Thyroid gland (tissue), 4 donors: ENCODE data around the gene ABCA4.

ENCODE experiments used
- CTCF ChIP-seq, 6 experiments: fragments of 200-600 bp in 3 of 6; fragments of 450-650 bp in 3 of 6; sonication (generic) in 3 of 6; IDR thresholded peaks; one replicate each; pipeline ENCODE4 v1.5.1; 2016 to 2019; ENCODE audit warnings: antibody characterized with exemption in 6 of 6, mild to moderate bottlenecking in 2 of 6, inconsistent platforms in 1 of 6, moderate library complexity in 1 of 6
- POLR2A ChIP-seq, 2 donors: fragments of 450-650 bp; IDR thresholded peaks; one replicate each; pipeline ENCODE4 v1.6.1; 2017; ENCODE audit warnings: antibody characterized with exemption in 2 of 2, mild to moderate bottlenecking in 2 of 2, moderate library complexity in 1 of 2

GRCh38 chr1:93967306-93967705 lies 153.6 kb downstream of the ABCA4 start:
- TF ChIP-seq CTCF (IDR thresholded peaks at IDR 0.05) (no peak), POLR2A (IDR thresholded peaks at IDR 0.05) (no peak)
